Tibial nerve (tissue), 4 donors: Measurements from ENCODE around the gene APBA1. TPM values are rescaled to one million over a fixed set of nuclear protein-coding genes. Genes with fewer than 3 reads are reported as not detected.

Source experiments
- DNase-seq, 2 donors: peaks; one replicate each; pipeline ENCODE4 v3.0.0-alpha.2; 2019; ENCODE audit warnings: low spot score in 2 of 2
- H3K27ac ChIP-seq, 4 donors: fragments of 200-600 bp; sonication (generic) in 3 of 4; one replicate each; pipeline ENCODE4 v1.5.1; 2017 to 2019; ENCODE audit warnings: mild to moderate bottlenecking in 1 of 4
- H3K27me3 ChIP-seq, 2 donors: fragments of 200-600 bp; sonication (generic) in 1 of 2; one replicate each; pipeline versions ENCODE4 v1.5.1 to v1.6.0; 2017 to 2019
- H3K36me3 ChIP-seq, 3 donors: fragments of 200-600 bp; sonication (generic); one replicate each; pipeline ENCODE4 v1.5.1; 2018 to 2019
- H3K4me1 ChIP-seq, 4 donors: fragments of 200-600 bp; sonication (generic) in 3 of 4; one replicate each; pipeline ENCODE4 v1.5.1; 2017 to 2019
- H3K4me3 ChIP-seq, 4 donors: fragments of 200-600 bp; sonication (generic) in 3 of 4; one replicate each; pipeline ENCODE4 v1.5.1; 2017 to 2019; ENCODE audit warnings: mild to moderate bottlenecking in 1 of 4, moderate library complexity in 1 of 4
- H3K9me3 ChIP-seq, 4 donors: fragments of 200-600 bp; sonication (generic) in 3 of 4; one replicate each; pipeline ENCODE4 v1.5.1; 2017 to 2019
- CTCF ChIP-seq, 5 experiments: fragments of 200-600 bp in 3 of 5; fragments of 450-650 bp in 2 of 5; sonication (generic) in 3 of 5; IDR thresholded peaks; one replicate each; pipeline ENCODE4 v1.5.1; 2016 to 2019; ENCODE audit warnings: antibody characterized with exemption in 5 of 5, mild to moderate bottlenecking in 3 of 5, moderate library complexity in 2 of 5
- EP300 ChIP-seq, 2 donors: sonication (generic); formaldehyde crosslinking; IDR thresholded peaks; one replicate each; pipeline ENCODE4 v1.6.1; 2017; ENCODE audit warnings: antibody characterized with exemption in 2 of 2, mild to moderate bottlenecking in 1 of 2
- POLR2A ChIP-seq, 2 donors: fragments of 450-650 bp; IDR thresholded peaks; one replicate each; pipeline ENCODE4 v1.6.1; 2017; ENCODE audit warnings: antibody characterized with exemption in 2 of 2, mild to moderate bottlenecking in 2 of 2, moderate library complexity in 2 of 2
- whole genome bisulfite sequencing, 2 donors: methylation state at CpG; one replicate each; pipeline ENCODE4 v1.1.5; 2018; 5-methylcytosine and 5-hydroxymethylcytosine counted together
- total RNA-seq, 4 donors: library from RNA; depleted of rRNA; stranded (reverse); fragments of >200 nt; gene quantifications; one replicate each; pipeline ENCODE4 v1.1.0, GENCODE V29; 2016

The APBA1 gene
- total RNA-seq, 4 donors from 2014 or later, result 8.4 to 14.4 (median 9.8) TPM

DNA sequence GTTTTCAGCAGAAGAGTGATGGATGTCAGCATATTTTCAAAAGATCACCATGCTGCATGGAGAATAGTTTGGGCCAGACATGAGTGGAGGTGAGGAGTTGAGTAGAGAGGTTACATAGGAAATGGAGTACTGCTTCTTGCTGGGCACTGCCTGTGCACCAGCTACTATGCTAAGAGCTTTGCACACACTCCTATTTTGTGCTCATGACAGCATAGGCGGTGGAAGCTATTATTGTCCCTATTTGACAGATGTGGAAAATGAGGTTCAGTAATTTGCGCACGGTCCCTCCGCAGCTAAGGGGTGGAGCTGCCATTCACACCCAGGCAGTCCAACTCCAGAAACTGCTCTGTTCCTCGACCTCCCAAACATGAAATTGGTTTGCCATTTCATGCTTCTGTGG is 279.3 kb downstream of the APBA1 start:
- no peaks in the 10 kb centered on the region for H3K36me3 ChIP-seq
- 81 to 86% methylated on average over 5 of the region's 5 CpGs for WGBS, 2 donors
- H3K9me3 ChIP-seq, result no peaks in the 10 kb centered on the region
- no peak overlapping the region for H3K27ac ChIP-seq
- peaks cover 0 to 16% (median 0%) of the 10 kb centered on the region in 4 donors for H3K4me1 ChIP-seq
- TF ChIP-seq EP300 (IDR thresholded peaks at IDR 0.05) (no peak), POLR2A (IDR thresholded peaks at IDR 0.05) (no peak), CTCF (IDR thresholded peaks at IDR 0.05) (no peak)
- no peak overlapping the region for H3K4me3 ChIP-seq
- no peak for DNase-seq
- H3K27me3 ChIP-seq, result no peaks in the 10 kb centered on the region

GRCh38 chr9:69391946-69392345 is 280.2 kb downstream of the APBA1 start:
- 21 to 27% methylated on average over 7 of the region's 7 CpGs for WGBS, 2 donors
- DNase-seq, result no peak
- H3K4me1 ChIP-seq, result peaks cover 0 to 16% (median 0%) of the 10 kb centered on the region in 4 donors
- TF ChIP-seq CTCF (IDR thresholded peaks at IDR 0.05), result no peak
- no peaks in the 10 kb centered on the region for H3K9me3 ChIP-seq
- H3K36me3 ChIP-seq, result no peaks in the 10 kb centered on the region
- no peak overlapping the region for H3K4me3 ChIP-seq
- no peak overlapping the region for H3K27ac ChIP-seq
- no peaks in the 10 kb centered on the region for H3K27me3 ChIP-seq

- 84% methylated on average over 11 of the region's 11 CpGs; no CpG with 5 or more reads in 1 of the 2 donors for WGBS, 2 donors
- H3K36me3 ChIP-seq, result no peaks in the 10 kb centered on the region
- no peaks in the 10 kb centered on the region for H3K9me3 ChIP-seq
- H3K27ac ChIP-seq, result no peak overlapping the region
- DNase-seq, result no peak
- H3K27me3 ChIP-seq, result no peaks in the 10 kb centered on the region
- peaks cover 0 to 16% (median 0%) of the 10 kb centered on the region in 4 donors for H3K4me1 ChIP-seq
- no peak overlapping the region for H3K4me3 ChIP-seq
- no peak for TF ChIP-seq POLR2A (IDR thresholded peaks at IDR 0.05)
- no peak for TF ChIP-seq CTCF (IDR thresholded peaks at IDR 0.05)
- no peak for TF ChIP-seq EP300 (IDR thresholded peaks at IDR 0.05)
Observed at GRCh38 chr9:69391487-69391886, 280.7 kb downstream of the APBA1 start.

- Histone ChIP-seq H3K4me3 (no peak overlapping the region), H3K27ac (no peak overlapping the region), H3K27me3 (no peaks in the 10 kb centered on the region), H3K9me3 (no peaks in the 10 kb centered on the region), H3K36me3 (no peaks in the 10 kb centered on the region), H3K4me1 (peaks cover 0 to 16% (median 0%) of the 10 kb centered on the region in 4 donors)
- DNase-seq, result no peak
- no peak for TF ChIP-seq EP300 (IDR thresholded peaks at IDR 0.05)
- no peak for TF ChIP-seq CTCF (IDR thresholded peaks at IDR 0.05)
- TF ChIP-seq POLR2A (IDR thresholded peaks at IDR 0.05), result no peak
- 82 to 93% methylated on average over 4 of the region's 4 CpGs for WGBS, 2 donors
Observed at GRCh38 chr9:69389437-69389995, 282.7 kb downstream of the APBA1 start.

- DNase-seq, result no peak
- Histone ChIP-seq H3K4me1 (peaks cover 0 to 16% (median 0%) of the 10 kb centered on the region in 4 donors), H3K4me3 (no peak overlapping the region), H3K9me3 (no peaks in the 10 kb centered on the region), H3K27me3 (no peaks in the 10 kb centered on the region), H3K36me3 (no peaks in the 10 kb centered on the region), H3K27ac (no peak overlapping the region)
- no peak for TF ChIP-seq EP300 (IDR thresholded peaks at IDR 0.05)
- no peak for TF ChIP-seq CTCF (IDR thresholded peaks at IDR 0.05)
- no peak for TF ChIP-seq POLR2A (IDR thresholded peaks at IDR 0.05)
- WGBS, 2 donors, result 90 to 93% methylated on average over 3 of the region's 3 CpGs
Observed at GRCh38 chr9:69388596-69388995, 283.6 kb downstream of the APBA1 start.
